ENCODE data around the gene RNF19B.

The RNF19B gene

DNA sequence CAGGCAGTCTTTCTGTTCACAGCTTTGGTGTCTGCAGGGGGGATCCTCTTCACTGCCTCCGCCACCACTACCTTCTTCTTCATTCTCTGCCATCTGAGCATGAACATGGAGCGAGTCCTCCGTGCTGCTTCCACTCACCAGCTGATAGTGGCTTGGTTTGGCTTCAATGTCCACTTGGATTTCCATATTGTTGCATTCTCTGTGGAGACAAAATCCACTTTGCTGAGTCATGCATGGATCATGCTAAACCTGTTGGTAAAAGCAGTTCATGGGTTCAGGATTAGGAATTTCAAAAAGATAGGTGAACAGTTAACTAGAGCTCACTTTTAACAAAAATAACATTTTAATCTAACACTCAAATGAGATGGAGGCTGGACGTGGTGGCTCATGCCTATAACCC is 27.5 kb downstream of the RNF19B start:
- no peak overlapping the region for H3K27ac ChIP-seq
- TF ChIP-seq CTCF (IDR thresholded peaks at IDR 0.05), result no peak
- TF ChIP-seq ZFX (IDR thresholded peaks at IDR 0.05; ENCODE audit: borderline replicate concordance), result no peak

- peak overlapping the region; percentile 84 for H3K27ac ChIP-seq
- TF ChIP-seq ZFX (IDR thresholded peaks at IDR 0.05; ENCODE audit: borderline replicate concordance) (no peak), CTCF (IDR thresholded peaks at IDR 0.05) (no peak)
Measured at GRCh38 chr1:32934535-32934934, 30.1 kb downstream of the RNF19B start.

DNA sequence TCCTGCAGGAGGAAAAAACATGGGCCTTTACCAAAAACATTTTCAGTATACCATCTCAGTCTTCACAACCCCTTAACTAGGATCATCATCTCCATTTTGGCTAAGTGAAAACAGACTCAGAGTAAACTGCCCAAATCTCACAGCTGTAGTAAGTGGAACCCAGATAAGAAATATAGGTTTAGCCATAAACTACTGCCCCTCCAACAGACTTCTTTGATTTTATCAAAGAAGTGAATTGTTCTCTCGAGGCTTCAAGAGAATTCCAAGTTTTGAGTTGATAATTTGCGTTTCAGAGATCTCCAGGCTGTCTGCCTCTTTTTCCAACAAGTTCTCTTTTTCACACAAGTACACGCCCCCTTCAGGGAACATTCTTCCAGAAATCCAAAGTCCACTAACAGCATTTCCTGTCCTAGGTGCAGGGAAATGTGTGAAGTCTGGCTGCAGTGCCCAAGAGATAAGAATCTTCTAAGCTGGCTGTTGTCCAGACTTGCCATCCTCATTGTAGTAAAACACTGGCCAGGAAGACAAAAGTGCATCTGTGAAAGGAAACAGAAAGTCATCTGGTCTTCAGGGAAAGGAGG is 30.8 kb downstream of the RNF19B start:
- TF ChIP-seq ZFX (IDR thresholded peaks at IDR 0.05; ENCODE audit: borderline replicate concordance) (no peak), CTCF (IDR thresholded peaks at IDR 0.05) (peak; percentile 60)
- peak overlapping the region; percentile 84 for H3K27ac ChIP-seq

DNA sequence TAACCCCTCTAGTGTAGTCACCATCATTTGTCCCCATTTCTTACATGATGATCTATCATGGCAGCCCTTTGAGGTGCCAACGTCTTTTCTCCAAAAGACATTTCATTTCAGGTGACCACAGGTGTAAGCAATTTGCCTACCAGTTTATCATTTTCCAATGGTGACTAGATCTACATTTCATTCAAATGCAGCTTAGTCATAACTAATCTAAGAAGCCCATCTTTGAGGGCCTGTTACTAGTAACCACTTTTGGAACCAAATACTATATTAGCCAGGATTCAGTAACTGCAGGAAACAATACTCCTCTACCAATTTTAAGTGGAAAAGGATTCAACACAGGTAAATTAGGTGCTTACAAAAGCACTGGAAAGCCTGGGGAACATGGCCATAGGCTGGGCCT is 32.8 kb downstream of the RNF19B start:
- no peak overlapping the region for H3K27ac ChIP-seq
- TF ChIP-seq CTCF (IDR thresholded peaks at IDR 0.05), result no peak
- TF ChIP-seq ZFX (IDR thresholded peaks at IDR 0.05; ENCODE audit: borderline replicate concordance), result no peak

- no peak for TF ChIP-seq ZFX (IDR thresholded peaks at IDR 0.05; ENCODE audit: borderline replicate concordance)
- TF ChIP-seq CTCF (IDR thresholded peaks at IDR 0.05), result no peak
- H3K27ac ChIP-seq, result no peak overlapping the region
Measured at GRCh38 chr1:32929366-32929765, 35.2 kb downstream of the RNF19B start.

DNA sequence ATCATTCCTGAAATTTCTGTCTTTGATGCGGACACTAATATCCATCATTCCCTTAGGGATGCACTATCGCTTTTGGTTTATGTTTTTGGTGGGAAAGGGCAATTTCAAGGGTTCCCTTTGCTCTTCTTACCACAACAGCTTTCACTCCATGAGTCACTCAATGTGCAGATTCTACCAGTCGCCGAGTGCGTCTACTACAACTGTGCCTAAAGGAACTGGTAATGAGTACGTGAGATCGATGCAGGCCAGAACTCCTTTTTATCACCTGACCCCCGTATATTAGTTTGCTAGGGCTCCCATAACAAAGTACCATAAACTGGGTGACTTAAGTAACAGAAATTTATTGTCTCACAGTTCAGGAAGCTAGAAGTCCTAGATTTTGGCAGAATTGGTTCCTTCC is 35.9 kb downstream of the RNF19B start:
- H3K27ac ChIP-seq, result no peak overlapping the region
- no peak for TF ChIP-seq CTCF (IDR thresholded peaks at IDR 0.05)
- TF ChIP-seq ZFX (IDR thresholded peaks at IDR 0.05; ENCODE audit: borderline replicate concordance), result no peak

DNA sequence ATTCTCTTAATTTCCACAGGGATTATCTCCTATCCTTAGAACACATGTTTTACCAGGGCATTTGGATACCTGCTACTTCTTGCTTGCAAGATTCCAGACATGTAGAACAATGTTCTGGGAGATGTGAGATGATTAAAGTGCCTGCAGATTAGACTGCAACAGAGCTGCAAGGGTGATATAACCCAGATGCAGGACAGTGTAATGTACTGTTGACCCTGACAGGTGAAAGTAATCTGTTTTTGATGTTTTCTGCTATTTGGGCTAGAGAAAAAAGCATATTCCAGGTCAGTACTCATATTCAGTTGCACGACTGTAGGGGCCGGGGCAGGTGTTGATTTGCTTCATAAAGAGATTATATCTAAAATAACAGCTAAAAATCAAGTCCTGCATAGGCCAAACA is 36.3 kb downstream of the RNF19B start:
- H3K27ac ChIP-seq, result no peak overlapping the region
- TF ChIP-seq CTCF (IDR thresholded peaks at IDR 0.05), result no peak
- TF ChIP-seq ZFX (IDR thresholded peaks at IDR 0.05; ENCODE audit: borderline replicate concordance), result no peak
